AG08396 (cell line): ENCODE results near the gene RNF114.
"Not testable (repeated sequence)": the region's sequence is repeated elsewhere in the genome, so short reads cannot be mapped to it uniquely, and the experiment has no call there.

Experiments
- DNase-seq: peaks from one replicate; pipeline ENCODE4 v3.0.0; 2012; ENCODE audit warnings: low spot score, mixed read lengths

RNF114 gene

DNA sequence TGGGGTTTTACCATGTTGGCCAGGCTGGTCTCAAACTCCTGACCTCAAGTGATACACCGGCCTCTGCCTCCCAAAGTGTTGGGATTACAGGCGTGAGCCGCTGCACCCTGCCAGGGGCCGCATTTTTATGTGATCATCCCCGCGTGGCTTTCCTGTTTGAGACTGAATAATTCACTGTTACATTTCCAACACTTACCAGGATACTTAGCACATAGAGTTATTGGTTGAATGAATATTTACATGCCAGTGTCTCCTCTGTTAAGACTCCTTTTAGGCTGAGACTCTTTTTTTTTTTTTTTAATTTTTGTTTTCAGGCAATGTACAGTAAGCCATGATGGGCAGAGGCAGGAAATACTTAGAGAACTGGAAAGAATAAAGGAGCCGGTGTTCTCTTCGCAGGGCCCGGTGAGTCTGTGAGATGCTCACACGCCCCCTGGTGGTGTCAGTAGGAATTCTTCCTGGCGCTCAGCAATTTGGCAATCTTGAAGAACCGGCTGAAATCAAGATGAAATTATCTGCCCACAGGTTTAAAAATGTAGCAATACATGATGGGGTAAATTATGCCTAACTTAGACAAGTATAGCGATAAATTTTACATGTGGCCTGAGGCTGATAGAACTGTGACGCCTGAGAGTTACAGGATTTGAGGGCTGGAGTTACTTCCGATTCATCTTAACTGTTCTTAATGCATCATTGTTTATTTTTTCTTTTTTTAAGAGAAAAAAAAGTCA, 7.6 kb upstream of the RNF114 start:
- DNase-seq, result peak; percentile 85

GRCh38 chr20:49929142-49929494, 7.1 kb upstream of the RNF114 start:
- DNase-seq, result no peak

DNA sequence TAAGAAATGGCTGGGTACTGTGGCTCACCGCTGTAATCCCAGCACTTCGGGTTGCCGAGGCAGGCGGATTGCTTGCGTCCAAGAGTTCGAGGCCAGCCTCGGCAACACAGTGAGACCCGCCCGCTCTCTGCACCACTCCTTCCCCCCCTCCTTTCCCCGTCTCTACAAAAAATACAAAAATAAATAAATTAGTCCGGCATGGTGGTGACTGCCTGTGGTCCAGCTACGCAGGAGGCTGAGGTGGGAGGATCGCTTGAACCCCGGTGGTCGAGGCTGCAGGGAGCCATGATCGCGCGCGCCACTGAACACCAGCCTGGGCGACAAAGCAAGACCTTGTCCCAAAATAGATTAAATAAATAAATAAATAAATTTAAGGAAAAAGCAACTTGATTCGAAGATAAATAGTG, 448 bp upstream of the RNF114 start:
- DNase-seq, result no peak

- no peak for DNase-seq
Measured at GRCh38 chr20:49937027-49937929, 1.1 kb downstream of the RNF114 start.

DNA sequence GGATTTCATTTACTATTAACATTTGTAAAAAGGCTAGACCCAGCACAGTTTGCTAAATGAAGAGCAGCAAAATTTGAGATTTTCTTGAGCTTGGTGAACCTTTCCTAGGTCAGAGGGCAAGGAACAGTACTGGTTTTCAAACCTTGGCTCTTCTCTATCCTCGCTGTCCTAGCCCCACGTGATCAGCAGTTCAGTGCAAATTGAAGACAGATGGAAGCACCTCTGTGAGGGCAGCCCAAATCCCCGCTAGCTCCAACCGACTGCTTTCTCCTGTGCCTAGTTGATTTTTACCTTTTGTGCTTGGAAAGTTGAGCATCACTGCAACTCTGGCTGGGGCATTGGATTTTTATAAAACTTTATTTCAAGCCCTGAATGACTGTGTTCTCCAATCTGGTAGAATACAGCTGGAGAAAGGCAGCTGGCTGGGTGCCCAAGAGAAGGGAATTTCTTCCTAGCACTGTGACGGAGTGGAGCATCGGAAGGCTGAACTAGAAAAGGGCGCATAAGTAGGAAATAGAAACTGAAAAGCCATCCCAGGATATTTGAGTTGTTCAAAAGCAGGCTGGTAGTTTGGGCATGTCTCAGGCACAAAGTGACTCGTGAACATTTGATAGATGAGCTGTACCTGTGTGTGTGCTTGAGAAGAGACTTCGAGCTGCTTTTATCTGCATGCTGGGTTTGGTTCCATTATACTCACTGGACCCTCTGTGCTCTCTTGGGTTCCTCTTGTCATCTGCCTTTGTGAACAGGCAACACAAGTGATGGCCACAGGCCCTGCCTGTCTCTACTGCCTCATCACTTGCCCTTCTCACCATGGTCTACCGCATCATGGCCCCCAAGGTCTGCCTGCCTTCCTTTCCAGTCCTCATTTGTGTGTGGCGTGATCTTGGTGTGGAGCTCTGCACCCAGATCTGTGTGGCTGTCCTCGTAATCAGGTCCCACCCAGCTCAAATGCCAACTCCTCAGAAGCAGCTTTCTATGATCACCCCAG, 2.3 kb downstream of the RNF114 start:
- DNase-seq, result peak; percentile 42

DNA sequence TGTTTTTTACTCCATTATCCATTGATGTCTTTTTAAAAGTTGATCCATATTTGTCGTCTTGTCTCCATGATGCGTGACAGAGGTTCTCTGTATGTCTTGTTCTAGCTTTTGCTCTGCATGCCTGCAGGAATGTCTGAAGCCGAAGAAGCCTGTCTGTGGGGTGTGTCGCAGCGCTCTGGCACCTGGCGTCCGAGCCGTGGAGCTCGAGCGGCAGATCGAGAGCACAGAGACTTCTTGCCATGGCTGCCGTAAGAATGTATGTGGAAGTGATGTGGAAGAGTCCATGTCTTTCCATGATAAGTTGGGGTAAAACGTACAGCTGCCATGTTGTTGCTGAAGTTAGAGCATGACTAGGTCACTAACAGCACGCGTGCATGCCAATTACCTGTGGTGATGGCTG, 5.3 kb downstream of the RNF114 start:
- DNase-seq, result no peak

- DNase-seq, result no peak
Measured at GRCh38 chr20:49942303-49942702, 6.1 kb downstream of the RNF114 start.

- no peak for DNase-seq
Measured at GRCh38 chr20:49942942-49943341, 6.7 kb downstream of the RNF114 start.

DNA sequence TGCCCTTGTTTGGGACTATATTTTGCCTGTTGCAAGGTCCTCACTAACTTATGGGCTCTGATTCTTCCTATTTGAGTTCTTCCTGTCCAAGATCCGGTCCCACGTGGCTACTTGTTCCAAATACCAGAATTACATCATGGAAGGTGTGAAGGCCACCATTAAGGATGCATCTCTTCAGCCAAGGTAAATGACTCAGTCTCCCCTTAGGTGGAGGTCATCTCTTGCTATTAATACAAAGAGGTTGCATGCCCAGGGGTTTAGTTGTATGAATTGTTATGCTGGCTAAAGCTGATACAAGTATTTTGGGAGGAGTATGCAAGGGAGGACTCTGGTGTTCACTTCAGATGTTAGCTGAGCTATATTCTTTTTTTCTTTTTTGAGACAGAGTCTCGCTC, 9.1 kb downstream of the RNF114 start:
- DNase-seq, result no peak

DNA sequence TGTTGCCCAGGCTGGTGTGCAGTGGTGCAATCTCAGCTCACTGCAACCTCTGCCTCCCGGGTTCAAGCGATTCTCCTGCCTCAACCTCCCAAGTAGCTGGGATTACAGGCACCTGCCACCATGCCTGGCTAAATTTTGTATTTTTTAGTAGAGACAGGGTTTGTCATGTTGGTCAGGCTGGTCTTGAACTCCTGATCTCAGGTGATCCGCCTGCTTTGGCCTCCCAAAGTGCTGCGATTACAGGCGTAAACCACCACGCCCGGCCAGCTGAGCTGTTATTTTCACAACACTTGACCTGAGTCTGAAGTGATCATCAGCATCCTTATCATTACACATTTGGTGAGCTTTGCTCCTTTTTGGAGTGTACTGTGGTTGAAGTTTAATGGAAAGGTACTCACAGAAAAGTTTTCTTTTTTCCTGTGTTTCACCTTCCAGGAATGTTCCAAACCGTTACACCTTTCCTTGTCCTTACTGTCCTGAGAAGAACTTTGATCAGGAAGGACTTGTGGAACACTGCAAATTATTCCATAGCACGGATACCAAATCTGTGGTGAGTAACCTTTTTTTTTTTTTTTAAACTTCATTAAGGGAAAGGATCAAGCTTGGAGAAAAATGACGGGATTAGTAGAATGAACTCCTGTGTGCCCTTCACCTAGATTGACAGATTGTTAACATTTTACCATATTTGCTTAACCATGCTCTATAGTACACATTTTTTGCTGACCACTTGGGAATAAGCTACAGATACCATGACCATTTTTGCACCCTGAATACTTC, 9.7 kb downstream of the RNF114 start:
- DNase-seq, result no peak

DNA sequence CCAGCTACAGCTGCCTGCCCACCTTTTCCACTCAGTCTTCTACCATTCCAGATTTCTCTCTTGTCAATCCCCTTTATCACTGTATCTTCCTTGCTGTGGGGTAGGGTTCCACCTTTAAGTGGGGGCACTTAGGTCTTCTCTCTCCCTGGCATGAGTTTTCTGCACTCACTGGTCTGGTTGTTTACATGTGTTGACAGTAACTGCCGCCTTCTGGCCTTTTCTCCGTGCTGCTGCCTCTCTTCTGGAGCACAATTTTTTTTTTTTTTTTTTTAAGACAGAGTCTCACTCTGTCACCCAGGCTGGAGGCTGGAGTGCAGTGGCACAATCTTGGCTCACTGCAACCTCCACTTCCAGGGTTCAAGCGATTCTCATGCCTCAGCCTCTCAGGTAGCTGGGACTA, 12.0 kb downstream of the RNF114 start:
- DNase-seq, result no peak

DNA sequence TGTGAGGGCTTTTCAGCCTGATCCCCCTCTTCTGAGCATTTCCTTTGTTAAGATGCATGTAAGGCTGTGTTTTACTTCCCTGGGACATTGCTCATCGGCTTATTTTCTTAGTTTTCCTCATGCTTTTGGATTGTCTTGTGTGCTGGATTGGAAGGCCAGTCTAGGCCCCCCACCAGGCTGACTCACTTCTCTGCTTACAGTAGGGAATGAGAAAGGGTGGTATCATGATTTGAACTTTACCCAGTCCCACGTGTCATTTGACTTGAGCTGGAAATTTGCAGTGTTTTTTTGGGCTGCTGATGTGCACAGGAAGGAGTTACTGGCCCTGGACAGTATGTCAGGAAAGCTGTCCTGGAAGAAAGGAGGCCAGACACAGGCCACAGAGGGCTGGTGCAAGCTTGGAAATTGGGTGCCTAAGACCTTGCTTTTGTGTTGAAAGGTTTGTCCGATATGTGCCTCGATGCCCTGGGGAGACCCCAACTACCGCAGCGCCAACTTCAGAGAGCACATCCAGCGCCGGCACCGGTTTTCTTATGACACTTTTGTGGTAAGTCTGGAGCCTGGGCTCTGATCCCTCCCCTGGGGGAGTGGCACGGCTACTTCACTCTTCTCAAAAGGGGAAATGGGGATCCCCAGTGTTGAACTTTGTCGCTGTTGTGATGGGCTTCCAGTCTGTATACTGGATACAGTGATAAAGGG, 12.8 kb downstream of the RNF114 start:
- peak; percentile 88 for DNase-seq

DNA sequence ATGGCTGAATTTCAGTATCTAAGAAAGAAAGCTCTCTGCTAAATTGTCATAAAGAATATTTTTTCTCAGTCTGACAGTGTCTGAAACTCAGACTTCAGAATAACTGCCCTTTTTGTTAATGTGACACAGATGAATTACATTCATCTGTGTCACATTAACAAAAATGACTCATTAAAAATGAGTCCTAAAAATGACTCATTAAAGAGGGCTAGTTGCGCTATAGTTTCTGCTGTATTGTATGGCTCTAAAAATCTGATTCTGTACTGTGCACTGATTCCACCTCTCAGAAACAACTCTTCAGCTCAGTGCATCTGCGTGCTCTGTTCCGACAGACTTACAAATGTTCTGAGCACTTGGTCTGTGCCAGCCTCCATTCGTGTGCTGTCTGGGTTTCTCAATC, 15.0 kb downstream of the RNF114 start:
- peak; percentile 58 for DNase-seq

DNA sequence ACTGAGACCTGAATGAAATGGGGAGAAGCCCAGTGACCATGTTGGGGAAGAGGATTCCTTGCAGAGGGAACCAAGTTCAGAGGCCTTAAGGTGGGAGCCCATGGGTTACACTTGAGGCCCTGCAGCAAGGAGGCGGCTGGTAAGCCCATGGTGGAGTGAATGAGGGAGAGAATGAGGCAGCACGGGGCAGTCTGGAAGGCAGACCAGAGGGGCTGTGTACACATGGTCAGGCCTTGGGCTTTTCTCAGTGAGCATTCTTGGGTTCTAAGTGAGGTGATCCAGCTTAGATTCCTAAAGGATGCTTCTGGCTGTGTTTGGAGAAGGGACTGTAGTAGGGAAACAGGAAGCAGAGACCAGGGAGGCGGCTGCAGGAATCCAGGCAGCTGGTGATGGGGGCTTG, 19.0 kb downstream of the RNF114 start:
- DNase-seq, result no peak

- DNase-seq, result not testable (repeated sequence)
Measured at GRCh38 chr20:49955830-49956396, 19.7 kb downstream of the RNF114 start.

GRCh38 chr20:49956689-49957088, 20.5 kb downstream of the RNF114 start:
- DNase-seq, result no peak

DNA sequence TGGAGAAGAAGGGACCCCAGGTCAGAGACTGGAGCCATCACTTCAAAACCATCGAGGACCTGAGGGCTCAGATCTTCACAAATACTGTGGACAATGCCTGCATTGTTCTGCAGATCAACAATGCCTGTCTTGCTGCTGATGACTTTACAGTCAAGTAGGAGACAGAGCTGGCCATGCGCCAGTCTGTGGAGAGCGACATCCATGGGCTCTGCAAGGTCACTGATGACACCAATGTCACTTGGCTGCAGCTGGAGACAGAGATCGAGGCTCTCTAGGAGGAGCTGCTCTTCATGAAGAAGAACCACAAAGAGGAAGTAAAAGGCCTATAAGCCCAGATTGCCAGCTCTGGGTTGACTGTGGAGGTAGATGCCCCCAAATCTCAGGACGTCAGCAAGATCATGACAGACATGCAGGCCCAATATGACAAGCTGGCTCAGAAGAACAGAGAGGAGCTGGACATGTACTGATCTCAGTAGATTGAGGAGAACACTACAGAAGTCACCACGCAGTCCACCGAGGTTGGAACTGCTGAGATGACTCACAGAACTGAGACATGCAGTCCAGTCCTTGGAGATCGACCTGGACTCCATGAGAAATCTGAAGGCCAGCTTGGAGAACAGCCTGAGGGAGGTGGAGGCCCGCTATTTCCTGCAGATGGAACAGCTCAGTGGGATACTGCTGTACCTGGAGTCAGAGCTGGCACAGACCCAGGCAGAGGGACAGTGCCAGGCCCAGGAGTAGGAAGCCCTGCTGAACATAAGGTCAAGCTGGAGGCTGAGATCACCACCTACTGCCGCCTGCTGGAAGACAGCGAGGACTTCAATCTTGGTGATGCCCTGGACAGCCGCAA, 21.1 kb downstream of the RNF114 start:
- DNase-seq, result not testable (repeated sequence)

GRCh38 chr20:49961413-49961812, 25.2 kb downstream of the RNF114 start:
- DNase-seq, result no peak

DNA sequence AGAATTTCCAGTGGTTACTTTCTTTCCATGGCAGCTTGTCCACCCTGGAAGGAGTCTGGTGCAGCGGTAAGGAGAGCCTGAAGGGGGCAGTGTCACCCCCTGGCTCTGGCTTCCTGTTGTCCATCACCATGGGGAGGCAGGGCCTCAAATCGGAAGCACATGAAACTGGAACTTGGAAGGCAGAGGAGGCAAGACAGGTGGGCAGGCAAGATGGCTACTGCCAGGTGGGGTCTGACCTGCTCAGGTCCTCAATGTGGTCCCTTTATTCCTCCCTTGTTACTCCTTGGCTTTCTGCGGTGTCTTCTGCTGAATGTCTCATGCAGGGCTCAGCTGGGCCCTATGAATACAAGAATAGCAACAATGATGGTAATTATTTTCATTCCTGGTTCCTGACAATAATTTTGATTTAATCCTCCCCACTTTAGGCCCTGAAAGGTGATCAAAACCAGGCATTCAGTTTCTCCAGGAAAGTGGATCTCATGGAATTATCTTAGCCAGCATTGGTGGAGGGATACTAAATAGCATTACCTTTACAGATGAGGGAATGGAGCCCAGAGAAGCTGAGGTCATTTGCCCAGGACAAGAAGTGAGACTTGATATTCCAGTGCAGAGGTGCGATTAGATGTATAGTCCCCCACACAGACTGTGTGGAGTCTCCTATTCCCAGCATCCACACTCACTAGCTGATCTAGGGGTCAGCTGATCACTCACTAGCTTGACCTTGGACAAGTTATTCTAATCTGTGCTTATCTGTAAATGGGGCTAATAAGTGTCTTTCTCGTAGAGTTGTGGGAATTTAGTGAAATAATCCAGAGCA, 29.0 kb downstream of the RNF114 start:
- DNase-seq, result no peak
